Loucy (cell line): ENCODE data around the gene CRX.
"Not testable (repeated sequence)": the region's sequence is repeated elsewhere in the genome, so short reads cannot be mapped to it uniquely, and the experiment has no call there.

Source experiments
- H2AFZ ChIP-seq: fragments of 200-600 bp; sonication (generic); 2 replicates; pipeline ENCODE4 v1.6.0; 2016; ENCODE audit warnings: antibody characterized with exemption, mild to moderate bottlenecking, low read length, moderate library complexity
- H3F3A ChIP-seq: fragments of 200-600 bp; 2 replicates; pipeline ENCODE4 v1.6.0; 2016; ENCODE audit warnings: antibody characterized with exemption, low read depth, mild to moderate bottlenecking
- H3K27me3 ChIP-seq: fragments of 200-600 bp; sonication (generic); 2 replicates; pipeline ENCODE4 v1.6.1; 2014; ENCODE audit warnings: low read length, mild to moderate bottlenecking; ENCODE audit not compliant: insufficient read depth, poor library complexity, severe bottlenecking
- H3K36me3 ChIP-seq: fragments of 200-600 bp; sonication (generic); 2 replicates; pipeline ENCODE4 v1.6.1; 2016; ENCODE audit warnings: low read length; ENCODE audit not compliant: insufficient read depth
- H3K4me1 ChIP-seq: fragments of 200-600 bp; sonication (generic); 2 replicates; pipeline ENCODE4 v1.5.1; 2014; ENCODE audit warnings: low read length, mild to moderate bottlenecking; ENCODE audit not compliant: insufficient read depth, poor library complexity, severe bottlenecking
- H3K4me2 ChIP-seq: fragments of 200-600 bp; sonication (generic); 2 replicates; pipeline ENCODE4 v1.6.0; 2014; ENCODE audit warnings: antibody characterized with exemption, low read length, low read depth, mild to moderate bottlenecking; ENCODE audit not compliant: poor library complexity, severe bottlenecking
- H3K4me3 ChIP-seq: fragments of 200-600 bp; sonication (generic); 2 replicates; pipeline ENCODE4 v1.5.1; 2014; ENCODE audit warnings: low read length, mild to moderate bottlenecking, mixed read lengths; ENCODE audit not compliant: poor library complexity, severe bottlenecking
- H3K79me2 ChIP-seq: fragments of 200-600 bp; sonication (generic); 2 replicates; pipeline ENCODE4 v1.6.1; 2014; ENCODE audit warnings: low read length; ENCODE audit not compliant: insufficient read depth
- H3K9ac ChIP-seq: fragments of 200-600 bp; sonication (generic); 2 replicates; pipeline ENCODE4 v1.6.0; 2014; ENCODE audit warnings: mild to moderate bottlenecking, low read depth, low read length, moderate library complexity; ENCODE audit not compliant: poor library complexity, severe bottlenecking
- H3K9me2 ChIP-seq: fragments of 200-600 bp; sonication (generic); replicated peaks from 2 replicates; pipeline ENCODE4 v1.6.1; 2016; ENCODE audit warnings: low read depth, low read length, mixed read lengths
- H3K9me3 ChIP-seq: fragments of 200-600 bp; sonication (generic); 2 replicates; pipeline ENCODE4 v1.6.1; 2014; ENCODE audit warnings: mild to moderate bottlenecking, antibody characterized with exemption, low read length, low read depth; ENCODE audit not compliant: insufficient read depth
- H4K20me1 ChIP-seq: fragments of 200-600 bp; sonication (generic); 2 replicates; pipeline ENCODE4 v1.6.0; 2014; ENCODE audit warnings: antibody characterized with exemption, low read length, mild to moderate bottlenecking; ENCODE audit not compliant: insufficient read depth, poor library complexity, severe bottlenecking
- CTCF ChIP-seq: fragments of 200-600 bp; sonication (generic); conservative IDR thresholded peaks from 2 replicates; pipeline ENCODE4 v1.5.1; 2014; ENCODE audit warnings: mild to moderate bottlenecking, antibody characterized with exemption, low read length
- EZH2phosphoT487 ChIP-seq: fragments of 200-600 bp; IDR thresholded peaks from 2 replicates; pipeline ENCODE4 v1.6.1; 2018; ENCODE audit warnings: antibody characterized with exemption, mild to moderate bottlenecking, moderate library complexity, borderline replicate concordance

The CRX gene

GRCh38 chr19:47780215-47780551 is 41.6 kb upstream of the CRX start:
- Histone ChIP-seq H2AFZ (no peak overlapping the region), H3K9me3 (no peaks in the 10 kb centered on the region), H3K4me1 (peaks cover 18% of the 10 kb centered on the region), H3K27me3 (no peaks in the 10 kb centered on the region), H3F3A (no peaks in the 10 kb centered on the region), H3K4me3 (peak overlapping the region; percentile 82), H3K9ac (peak overlapping the region; percentile 97), H4K20me1 (peaks cover 20% of the 10 kb centered on the region), H3K4me2 (peak overlapping the region; percentile 95), H3K9me2 (no peaks in the 10 kb centered on the region), H3K36me3 (no peaks in the 10 kb centered on the region; the same call in 1 of the 2 replicates), H3K79me2 (peaks cover 39% of the 10 kb centered on the region)
- TF ChIP-seq CTCF (no peak), EZH2phosphoT487 (no peak)

DNA sequence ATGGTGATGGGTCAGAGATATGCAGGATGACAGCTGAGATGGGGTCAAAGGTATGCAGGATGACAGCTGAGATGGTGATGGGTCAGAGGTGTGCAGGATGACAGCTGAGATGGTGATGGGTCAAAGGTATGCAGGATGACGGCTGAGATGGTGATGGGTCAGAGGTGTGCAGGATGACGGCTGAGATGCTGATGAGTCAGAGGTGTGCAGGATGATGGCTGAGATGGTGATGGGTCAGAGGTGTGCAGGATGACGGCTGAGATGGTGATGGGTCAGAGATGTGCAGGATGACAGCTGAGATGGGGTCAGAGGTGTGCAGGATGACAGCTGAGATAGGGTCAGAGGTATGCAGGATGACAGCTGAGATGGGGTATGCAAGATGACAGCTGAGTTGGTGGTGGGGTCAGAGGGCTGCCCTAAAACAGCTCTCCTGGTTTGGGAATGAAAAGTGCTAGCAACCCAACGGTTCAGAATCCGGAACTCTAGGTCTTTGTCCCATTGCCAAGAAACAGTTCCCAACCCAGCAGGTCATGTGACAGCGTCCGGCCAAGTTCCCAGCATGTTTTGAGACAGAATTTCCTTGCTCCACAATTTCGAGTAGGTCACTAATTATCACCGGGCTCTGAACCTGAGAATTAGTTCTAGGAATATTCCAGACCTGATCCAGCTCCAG is 40.0 kb upstream of the CRX start:
- Histone ChIP-seq H3K9me3 (no peaks in the 10 kb centered on the region), H3K4me3 (no peak overlapping the region), H3K4me1 (peaks cover 18% of the 10 kb centered on the region), H3F3A (no peaks in the 10 kb centered on the region), H3K4me2 (no peak overlapping the region), H3K9me2 (no peaks in the 10 kb centered on the region), H4K20me1 (peaks cover 20% of the 10 kb centered on the region), H3K9ac (no peak overlapping the region), H3K27me3 (no peaks in the 10 kb centered on the region), H3K36me3 (peaks cover 6% of the 10 kb centered on the region; the same call in 1 of the 2 replicates), H2AFZ (no peak overlapping the region), H3K79me2 (peaks cover 39% of the 10 kb centered on the region)
- TF ChIP-seq CTCF: no peak
- no peak for TF ChIP-seq EZH2phosphoT487

- no peaks in the 10 kb centered on the region for H3K27me3 ChIP-seq
- H3F3A ChIP-seq: no peaks in the 10 kb centered on the region
- no peak overlapping the region for H3K4me2 ChIP-seq
- H3K36me3 ChIP-seq: peaks cover 6% of the 10 kb centered on the region; the same call in 1 of the 2 replicates
- H3K4me3 ChIP-seq: no peak overlapping the region
- no peaks in the 10 kb centered on the region for H4K20me1 ChIP-seq
- no peak for TF ChIP-seq EZH2phosphoT487
- H3K9ac ChIP-seq: no peak overlapping the region
- H3K9me2 ChIP-seq: no peaks in the 10 kb centered on the region
- 0 out of 2 replicates have a peak, but pooled peaks cover under 1% of the 10 kb centered on the region for H3K79me2 ChIP-seq
- H2AFZ ChIP-seq: no peak overlapping the region
- no peaks in the 10 kb centered on the region for H3K4me1 ChIP-seq
- no peaks in the 10 kb centered on the region for H3K9me3 ChIP-seq
Measured at GRCh38 chr19:47786566-47786965, 35.2 kb upstream of the CRX start.

DNA sequence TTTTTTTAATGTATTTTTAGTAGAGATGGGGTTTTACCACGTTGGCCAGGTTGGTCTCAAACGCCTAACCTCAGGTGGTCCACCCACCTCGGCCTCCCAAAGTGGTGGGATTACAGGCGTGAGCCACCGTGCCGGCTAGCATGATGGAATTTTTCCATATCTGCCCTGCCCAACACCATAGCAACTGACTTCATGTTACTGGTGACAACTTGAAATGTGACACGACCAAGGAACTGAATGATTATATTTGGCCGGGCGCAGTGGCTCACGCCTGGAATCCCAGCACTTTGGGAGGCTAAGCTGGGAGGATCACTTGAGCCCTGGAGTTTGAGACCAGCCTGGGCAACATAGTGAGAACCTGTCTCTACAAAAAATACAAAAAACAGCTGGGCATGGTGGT is 34.4 kb upstream of the CRX start:
- not testable (repeated sequence) for H3K9me2 ChIP-seq, H3K9ac ChIP-seq, H4K20me1 ChIP-seq, H3K9me3 ChIP-seq, H3K36me3 ChIP-seq, H3K4me1 ChIP-seq, H3K4me2 ChIP-seq, H3K27me3 ChIP-seq, H3K4me3 ChIP-seq, H2AFZ ChIP-seq, H3F3A ChIP-seq, H3K79me2 ChIP-seq

GRCh38 chr19:47789811-47790210 is 31.9 kb upstream of the CRX start:
- not testable (repeated sequence) for H4K20me1 ChIP-seq, H3K9ac ChIP-seq, H3K4me2 ChIP-seq, H3K9me2 ChIP-seq, H3K27me3 ChIP-seq, H3K36me3 ChIP-seq, H3K4me3 ChIP-seq, H2AFZ ChIP-seq, H3K9me3 ChIP-seq, H3F3A ChIP-seq, H3K79me2 ChIP-seq, H3K4me1 ChIP-seq
